GM18951 (cell line): ENCODE measurements around the gene TRAF3.
"Not testable (repeated sequence)": the region's sequence is repeated elsewhere in the genome, so short reads cannot be mapped to it uniquely, and the experiment has no call there.

Experiments
- POLR2A ChIP-seq: IDR thresholded peaks from 4 replicates; pipeline ENCODE4 v1.6.1; 2011; ENCODE audit warnings: mild to moderate bottlenecking; ENCODE audit not compliant: insufficient read length, insufficient read depth; ENCODE audit errors: extremely low read depth
- in situ Hi-C: fragments of 300-500 bp; cut with MboI; formaldehyde crosslinking; loops from one replicate; pipeline ENCODE4 v1.12.0; 2022; ENCODE audit warnings: low sequenced_read_pairs, mixed read lengths, inconsistent platforms; ENCODE audit not compliant: unreplicated experiment

TRAF3 gene

GRCh38 chr14:102870246-102870645 is 93.0 kb downstream of the TRAF3 start:
- in situ Hi-C loops, result no loop called here
- no peak for TF ChIP-seq POLR2A

GRCh38 chr14:102870994-102871831 is 94.0 kb downstream of the TRAF3 start:
- TF ChIP-seq POLR2A, result no peak
- in situ Hi-C loops, result no loop called here

GRCh38 chr14:102872020-102872419 is 94.8 kb downstream of the TRAF3 start:
- in situ Hi-C loops, result no loop called here
- TF ChIP-seq POLR2A, result no peak

- TF ChIP-seq POLR2A, result no peak
- in situ Hi-C loops, result no loop called here
These were observed 95.9 kb downstream of the TRAF3 start for GRCh38 chr14:102873131-102873530.

- in situ Hi-C loops, result no loop called here
- no peak for TF ChIP-seq POLR2A
These were observed 96.4 kb downstream of the TRAF3 start for GRCh38 chr14:102873546-102874061.

- in situ Hi-C loops, result no loop called here
- TF ChIP-seq POLR2A, result no peak
These were observed 98.4 kb downstream of the TRAF3 start for GRCh38 chr14:102875652-102876051.

- in situ Hi-C loops, result not testable (repeated sequence)
These were observed 100.3 kb downstream of the TRAF3 start for GRCh38 chr14:102877511-102877910.

GRCh38 chr14:102878174-102878969 is 101.1 kb downstream of the TRAF3 start:
- TF ChIP-seq POLR2A, result no peak
- in situ Hi-C loops, result no loop called here

GRCh38 chr14:102878970-102879460 is 101.8 kb downstream of the TRAF3 start:
- in situ Hi-C loops, result no loop called here
- TF ChIP-seq POLR2A, result no peak

GRCh38 chr14:102882226-102882906 is 105.1 kb downstream of the TRAF3 start:
- in situ Hi-C loops, result no loop called here
- no peak for TF ChIP-seq POLR2A

GRCh38 chr14:102883089-102883541 is 105.9 kb downstream of the TRAF3 start:
- no peak for TF ChIP-seq POLR2A
- in situ Hi-C loops, result no loop called here

- TF ChIP-seq POLR2A, result no peak
- in situ Hi-C loops, result no loop called here
These were observed 106.3 kb downstream of the TRAF3 start for GRCh38 chr14:102883554-102883953.
